Kidney (tissue), 14 donors: ENCODE measurements around the gene PGC. TPM values are rescaled to one million over a fixed set of nuclear protein-coding genes. Genes with fewer than 3 reads are reported as not detected.

ENCODE experiments used
- DNase-seq, 5 donors: peaks; one replicate each; pipeline ENCODE4 v3.0.0-alpha.2; 2013 to 2020
- FAIRE-seq: peaks from 2 replicates; lab custom pipeline; 2012; peaks lifted over from hg19 to GRCh38; lab: Jason Lieb, UNC
- H3K27ac ChIP-seq, 2 donors: one replicate each; pipeline ENCODE4 v1.7.0; 2013; ENCODE audit warnings: low read depth in 2 of 2, low read length in 2 of 2, inconsistent platforms in 1 of 2
- H3K27me3 ChIP-seq: one replicate; pipeline ENCODE4 v1.7.1; 2013; ENCODE audit warnings: low read length, inconsistent platforms; ENCODE audit not compliant: control insufficient read depth, insufficient read depth
- H3K36me3 ChIP-seq, 3 donors: one replicate each; pipeline versions ENCODE4 v1.7.0 to v1.7.1; 2013; ENCODE audit warnings: low read length in 3 of 3, control low read depth in 1 of 3, inconsistent platforms in 1 of 3; ENCODE audit not compliant: insufficient read depth in 3 of 3, control insufficient read depth in 2 of 3
- H3K4me1 ChIP-seq, 3 donors: one replicate each; pipeline versions ENCODE4 v1.7.0 to v1.7.1; 2013; ENCODE audit warnings: low read length in 3 of 3, inconsistent platforms in 1 of 3, low read depth in 1 of 3; ENCODE audit not compliant: control insufficient read depth in 2 of 3, insufficient read depth in 2 of 3
- H3K4me3 ChIP-seq, 3 donors: one replicate each; pipeline versions ENCODE4 v1.7.0 to v1.8.1; 2013; ENCODE audit warnings: low read length in 3 of 3, control low read depth in 1 of 3, inconsistent platforms in 1 of 3
- H3K9ac ChIP-seq, 3 donors: one replicate each; pipeline versions ENCODE4 v1.7.0 to v1.7.1; 2013; ENCODE audit warnings: low read length in 3 of 3, control low read depth in 1 of 3, inconsistent platforms in 1 of 3
- H3K9me3 ChIP-seq, 3 donors: one replicate each; pipeline versions ENCODE4 v1.7.0 to v1.7.1; 2013; ENCODE audit warnings: low read length in 3 of 3, control low read depth in 1 of 3, inconsistent platforms in 1 of 3; ENCODE audit not compliant: control insufficient read depth in 2 of 3, insufficient read depth in 1 of 3
- intact Hi-C: fragments of 100-400 bp; cut with DNase I; formaldehyde crosslinking; loops from one replicate; pipeline ENCODE4 v1.11.1; 2022
- polyA plus RNA-seq: library from polyadenylated mRNA; stranded (reverse); fragments of 350-450 nt; fragmentation: Illumina TruSeq; extraction: RNeasy Lipid Tissue Mini Kit (QIAGEN cat#74804); gene quantifications from one replicate; pipeline ENCODE4 v1.2.3, GENCODE V29; 2014; ENCODE audit warnings: low read depth, low replicate concordance; ENCODE audit not compliant: insufficient read depth
- total RNA-seq: library from RNA; stranded (reverse); fragmentation: NEBNext Ultra II Directional; extraction: Animal tissue kit (Norgen Biotek cat#: 25700); gene quantifications from one replicate; pipeline ENCODE4 v1.2.1, GENCODE V29; 2021
- TF ChIP-seq, protein P1 (sequence below): IDR thresholded peaks from 3 replicates; pipeline ENCODE4 v1.5.1; 2012; ENCODE audit warnings: mild to moderate bottlenecking, moderate library complexity, borderline replicate concordance; ENCODE audit not compliant: insufficient read depth; ENCODE audit errors: extremely low read depth
- donor health status: control.
- donor health status: control.
- donor health status: control.
- donor health status: control.
- donor health status: control.
- donor health status: DM: yes; HTN: yes; CAD: no.
- donor health status: Normal renal cell carcinoma (clear cell type).

Gene PGC
- total and polyA plus RNA-seq, 2 donors from 2014 or later = 0.39 TPM; not detected in 1

DNA sequence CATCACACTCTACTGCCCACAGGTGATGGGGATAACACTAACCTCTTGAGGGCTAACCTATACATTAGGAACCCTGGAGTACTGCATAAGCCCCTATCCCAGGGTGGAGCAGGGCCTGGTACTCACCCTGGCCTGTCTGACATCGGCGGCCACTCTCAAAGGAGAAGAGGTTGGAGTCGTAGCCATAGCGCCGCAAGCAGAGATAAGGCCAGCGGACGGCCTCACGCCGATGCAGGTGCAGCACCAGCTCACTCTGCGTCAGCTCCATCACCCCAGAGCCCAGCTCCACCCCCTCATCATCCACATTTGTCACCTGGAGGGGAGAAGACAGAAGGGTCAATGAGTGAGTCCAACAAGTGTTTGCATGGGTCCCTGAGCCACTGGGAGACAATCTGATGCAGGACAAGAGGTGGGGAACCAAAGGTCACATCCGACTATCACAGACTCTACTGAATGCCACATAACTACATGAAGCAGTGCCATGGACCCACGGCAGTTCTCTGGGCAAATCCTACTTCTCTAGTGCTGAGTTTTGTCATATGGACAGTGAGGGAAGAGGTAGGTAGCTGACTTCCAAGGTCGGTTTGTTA, 28.2 kb upstream of the PGC start:
- Histone ChIP-seq H3K27ac (no peak overlapping the region), H3K4me3 (no peak overlapping the region), H3K36me3 (peaks cover 2 to 27% (median 25%) of the 10 kb centered on the region in 3 donors), H3K27me3 (no peaks in the 10 kb centered on the region), H3K9me3 (no peaks in the 10 kb centered on the region), H3K4me1 (peaks cover 0 to 5% (median 0%) of the 10 kb centered on the region in 3 donors), H3K9ac (no peak overlapping the region)
- intact Hi-C loops = no loop called here
- FAIRE-seq (no peak), DNase-seq (no peak)
- TF ChIP-seq, protein P1, sequence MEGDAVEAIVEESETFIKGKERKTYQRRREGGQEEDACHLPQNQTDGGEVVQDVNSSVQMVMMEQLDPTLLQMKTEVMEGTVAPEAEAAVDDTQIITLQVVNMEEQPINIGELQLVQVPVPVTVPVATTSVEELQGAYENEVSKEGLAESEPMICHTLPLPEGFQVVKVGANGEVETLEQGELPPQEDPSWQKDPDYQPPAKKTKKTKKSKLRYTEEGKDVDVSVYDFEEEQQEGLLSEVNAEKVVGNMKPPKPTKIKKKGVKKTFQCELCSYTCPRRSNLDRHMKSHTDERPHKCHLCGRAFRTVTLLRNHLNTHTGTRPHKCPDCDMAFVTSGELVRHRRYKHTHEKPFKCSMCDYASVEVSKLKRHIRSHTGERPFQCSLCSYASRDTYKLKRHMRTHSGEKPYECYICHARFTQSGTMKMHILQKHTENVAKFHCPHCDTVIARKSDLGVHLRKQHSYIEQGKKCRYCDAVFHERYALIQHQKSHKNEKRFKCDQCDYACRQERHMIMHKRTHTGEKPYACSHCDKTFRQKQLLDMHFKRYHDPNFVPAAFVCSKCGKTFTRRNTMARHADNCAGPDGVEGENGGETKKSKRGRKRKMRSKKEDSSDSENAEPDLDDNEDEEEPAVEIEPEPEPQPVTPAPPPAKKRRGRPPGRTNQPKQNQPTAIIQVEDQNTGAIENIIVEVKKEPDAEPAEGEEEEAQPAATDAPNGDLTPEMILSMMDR = no peak

DNA sequence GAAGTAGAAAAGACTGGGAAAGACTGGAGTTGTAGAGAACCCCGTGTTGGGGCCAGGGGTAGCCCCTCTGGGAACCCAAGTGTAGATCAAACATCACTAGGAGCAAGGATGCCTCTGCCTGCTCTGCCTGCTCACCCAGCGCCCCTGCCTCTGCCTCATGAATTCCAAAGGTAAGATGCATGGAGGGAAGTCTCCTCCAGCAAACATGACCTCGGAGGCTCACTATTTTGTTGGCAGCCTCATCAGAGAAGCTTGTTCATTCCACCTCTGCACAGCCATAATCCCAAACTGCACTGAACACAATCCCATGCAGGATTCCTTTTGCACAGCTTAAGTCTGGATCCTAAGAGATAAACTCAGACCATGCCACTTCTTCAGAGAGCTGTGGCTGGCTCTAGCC, 27.6 kb upstream of the PGC start:
- Histone ChIP-seq H3K27me3 (no peaks in the 10 kb centered on the region), H3K9ac (no peak overlapping the region), H3K4me1 (peaks cover 0 to 5% (median 0%) of the 10 kb centered on the region in 3 donors), H3K27ac (no peak overlapping the region), H3K4me3 (no peak overlapping the region), H3K36me3 (peaks cover 2 to 27% (median 27%) of the 10 kb centered on the region in 3 donors), H3K9me3 (no peaks in the 10 kb centered on the region)
- TF ChIP-seq, protein P1 = no peak
- DNase-seq (no peak), FAIRE-seq (no peak)
- intact Hi-C loops = no loop called here

DNA sequence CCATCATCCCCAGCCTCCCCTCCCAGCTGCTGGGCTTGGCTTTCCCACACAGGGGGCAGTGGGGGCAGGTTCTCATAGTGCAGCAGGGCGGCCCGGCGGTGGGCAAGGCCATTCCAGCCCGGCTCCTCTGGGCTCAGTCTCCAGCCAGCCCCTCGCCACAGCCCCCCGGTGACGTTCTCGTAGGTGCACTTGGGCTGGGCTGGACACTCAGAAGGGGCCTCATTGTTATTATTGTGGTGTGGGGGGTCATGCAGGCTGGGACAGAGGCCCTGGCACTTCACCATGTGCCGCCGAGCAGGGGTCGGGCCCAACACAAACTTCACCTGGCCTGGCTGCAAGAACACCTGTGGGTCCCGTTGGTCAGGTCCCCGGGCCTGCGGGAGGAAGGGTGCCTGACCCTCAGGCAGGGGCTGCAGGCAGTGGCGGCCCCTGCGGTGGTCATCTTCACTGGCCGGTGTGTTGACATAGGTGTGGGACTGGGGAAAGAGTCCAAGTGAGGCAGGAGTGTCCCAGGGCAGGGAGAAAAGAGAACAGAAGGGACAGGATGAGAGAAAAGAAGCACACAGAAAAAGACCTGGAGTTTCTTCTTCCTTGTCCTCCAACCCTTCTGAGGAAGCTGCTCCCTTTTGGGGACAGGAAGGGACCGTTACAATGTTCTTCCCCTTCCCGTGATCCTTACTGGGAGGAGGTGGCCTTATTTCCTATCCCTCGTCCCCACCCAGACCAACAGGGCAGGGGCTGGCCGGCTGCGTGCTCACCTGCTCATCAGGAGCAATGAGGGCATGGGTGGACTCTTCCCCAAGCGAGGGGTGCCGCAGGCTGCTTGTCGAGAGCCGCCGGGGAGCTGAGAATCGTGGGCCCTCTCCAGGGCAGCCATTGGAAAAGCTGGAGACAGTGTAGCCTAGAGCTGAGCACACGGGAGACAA, 24.1 kb upstream of the PGC start:
- intact Hi-C loops = no loop called here
- H3K36me3 ChIP-seq = peaks cover 2 to 27% (median 25%) of the 10 kb centered on the region in 3 donors
- FAIRE-seq = no peak

More for the DNA sequence above, 24.1 kb upstream of the PGC start:
- no peak for DNase-seq
- no peak overlapping the region for H3K9ac ChIP-seq
- TF ChIP-seq, protein P1 = no peak
- H3K27me3 ChIP-seq = no peaks in the 10 kb centered on the region
- peaks cover 0 to 6% (median 0%) of the 10 kb centered on the region in 3 donors for H3K4me1 ChIP-seq
- H3K4me3 ChIP-seq = no peak overlapping the region
- H3K27ac ChIP-seq = no peak overlapping the region
- no peaks in the 10 kb centered on the region for H3K9me3 ChIP-seq
